Esophagus muscularis mucosa (tissue), 4 donors: ENCODE measurements around the gene SMIM44. TPM values are rescaled to one million over a fixed set of nuclear protein-coding genes. Genes with fewer than 3 reads are reported as not detected.

Experiments used
- DNase-seq: peaks from one replicate; pipeline ENCODE4 v3.0.0-alpha.2; 2017; ENCODE audit errors: extremely low spot score
- H3K27ac ChIP-seq, 4 donors: fragments of 200-600 bp; sonication (generic); replicated peaks in 1 of 4; 1 replicate in 3 of 4; 2 replicates in 1 of 4; pipeline ENCODE4 v1.5.1; 2016 to 2019; ENCODE audit warnings: mild to moderate bottlenecking in 1 of 4
- H3K27me3 ChIP-seq, 4 donors: fragments of 200-600 bp; sonication (generic); one replicate each; pipeline versions ENCODE4 v1.5.1 to v1.6.0; 2016 to 2019
- H3K36me3 ChIP-seq, 4 donors: fragments of 200-600 bp; sonication (generic); one replicate each; pipeline ENCODE4 v1.5.1; 2016 to 2019
- H3K4me1 ChIP-seq, 4 donors: fragments of 200-600 bp; sonication (generic); one replicate each; pipeline ENCODE4 v1.5.1; 2016 to 2019
- H3K4me3 ChIP-seq, 4 donors: fragments of 200-600 bp; sonication (generic); 1 replicate in 2 of 4; 2 replicates in 2 of 4; pipeline ENCODE4 v1.5.1; 2016 to 2019; ENCODE audit warnings: mild to moderate bottlenecking in 4 of 4, moderate library complexity in 1 of 4
- H3K9me3 ChIP-seq, 4 donors: fragments of 200-600 bp; sonication (generic); 1 replicate in 3 of 4; 2 replicates in 1 of 4; pipeline ENCODE4 v1.5.1; 2016 to 2019
- CTCF ChIP-seq, 3 experiments: fragments of 200-600 bp in 2 of 3; fragments of 450-650 bp in 1 of 3; sonication (generic) in 2 of 3; IDR thresholded peaks; one replicate each; pipeline ENCODE4 v1.5.1; 2017 to 2019; ENCODE audit warnings: antibody characterized with exemption in 3 of 3, mild to moderate bottlenecking in 2 of 3, moderate library complexity in 1 of 3
- EP300 ChIP-seq: sonication (generic); formaldehyde crosslinking; IDR thresholded peaks from one replicate; pipeline ENCODE4 v1.6.1; 2017; ENCODE audit warnings: antibody characterized with exemption
- POLR2A ChIP-seq: fragments of 450-650 bp; IDR thresholded peaks from one replicate; pipeline ENCODE4 v1.6.1; 2017; ENCODE audit warnings: antibody characterized with exemption, moderate library complexity, mild to moderate bottlenecking, low read depth
- POLR2AphosphoS5 ChIP-seq, 2 donors: sonication (generic); formaldehyde crosslinking; IDR thresholded peaks; one replicate each; pipeline ENCODE4 v1.6.1; 2017; ENCODE audit warnings: antibody characterized with exemption in 2 of 2
- WGBS: methylation state at CpG from one replicate; pipeline ENCODE4 v1.1.5; 2018; 5-methylcytosine and 5-hydroxymethylcytosine counted together
- intact Hi-C: fragments of 100-400 bp; cut with DNase I; formaldehyde crosslinking; loops from one replicate; pipeline ENCODE4 v1.15.1; 2023
- total RNA-seq, 4 donors: library from RNA; depleted of rRNA; stranded (reverse); fragments of >200 nt; gene quantifications; one replicate each; pipeline versions ENCODE4 v1.1.0 to v1.2.1, GENCODE V29; 2016

SMIM44 gene
- total RNA-seq, 4 donors from 2014 or later, result not detected

GRCh38 chr19:3506384-3507340, 23.4 kb upstream of the SMIM44 start:
- intact Hi-C loops, result no loop called here
- peak overlapping the region; percentile 88 to 100 (median 90) for H3K4me3 ChIP-seq

GRCh38 chr19:3505598-3506383, 22.6 kb upstream of the SMIM44 start, which contains the start of gene FZR1:
Gene FZR1 (plus strand): TSS chr19:3506311. CDS start chr19:3522990, 16,679 bp downstream.
- TF ChIP-seq POLR2A, result no peak
- TF ChIP-seq POLR2AphosphoS5 (IDR thresholded peaks at IDR 0.05), result peak; percentile 83 to 96
- TF ChIP-seq CTCF (IDR thresholded peaks at IDR 0.05), result peak in 1 of 3 experiments; percentile 15
- TF ChIP-seq EP300, result no peak
- no peaks in the 10 kb centered on the region for H3K9me3 ChIP-seq
- intact Hi-C loops, result no loop called here
- peak within 1 kb of the TSS; percentile 88 to 92 (median 89) for H3K27ac ChIP-seq
- H3K27me3 ChIP-seq, result no peaks in the 10 kb centered on the region
- WGBS, result 2% methylated on average over 38 of the region's 79 CpGs
- DNase-seq, result peak; percentile 99
- H3K4me3 ChIP-seq, result peak within 1 kb of the TSS; percentile 88 to 100 (median 90)
- peaks cover 23 to 54% (median 41%) of the 10 kb centered on the region in 4 donors for H3K4me1 ChIP-seq
- H3K36me3 ChIP-seq, result peaks cover 0 to 23% (median 14%) of the 10 kb centered on the region in 4 donors

More at GRCh38 chr19:3506384-3507340, 23.4 kb upstream of the SMIM44 start:
- Histone ChIP-seq H3K4me1 (peaks cover 23 to 58% (median 46%) of the 10 kb centered on the region in 4 donors), H3K27ac (peak overlapping the region; percentile 88 to 92 (median 89)), H3K36me3 (peaks cover 0 to 31% (median 21%) of the 10 kb centered on the region in 4 donors), H3K27me3 (no peaks in the 10 kb centered on the region), H3K9me3 (no peaks in the 10 kb centered on the region)
- 0% methylated on average over 29 of the region's 69 CpGs for WGBS
- TF ChIP-seq EP300 (no peak), POLR2A (no peak), CTCF (IDR thresholded peaks at IDR 0.05) (no peak)
- no peak for DNase-seq

- Histone ChIP-seq H3K9me3 (no peaks in the 10 kb centered on the region), H3K36me3 (peaks cover 0 to 13% (median 7%) of the 10 kb centered on the region in 4 donors), H3K27me3 (no peaks in the 10 kb centered on the region), H3K4me1 (peaks cover 25 to 49% (median 37%) of the 10 kb centered on the region in 4 donors), H3K27ac (no peak overlapping the region), H3K4me3 (no peak overlapping the region)
- intact Hi-C loops, result no loop called here
- 89% methylated on average over 5 of the region's 5 CpGs for WGBS
- DNase-seq, result no peak
- no peak for TF ChIP-seq POLR2AphosphoS5 (IDR thresholded peaks at IDR 0.05)
- TF ChIP-seq CTCF (IDR thresholded peaks at IDR 0.05), result no peak
- TF ChIP-seq POLR2A, result no peak
- no peak for TF ChIP-seq EP300
Measured at GRCh38 chr19:3504735-3505134, 21.5 kb upstream of the SMIM44 start.

- H3K9me3 ChIP-seq, result no peaks in the 10 kb centered on the region
- 89% methylated on average over 10 of the region's 13 CpGs for WGBS
- no peaks in the 10 kb centered on the region for H3K36me3 ChIP-seq
- peaks cover 26 to 44% (median 38%) of the 10 kb centered on the region in 4 donors for H3K4me1 ChIP-seq
- no peak overlapping the region for H3K4me3 ChIP-seq
- H3K27ac ChIP-seq, result no peak overlapping the region
- TF ChIP-seq POLR2A (no peak), CTCF (IDR thresholded peaks at IDR 0.05) (no peak), POLR2AphosphoS5 (IDR thresholded peaks at IDR 0.05) (no peak), EP300 (no peak)
- intact Hi-C loops, result no loop called here
- no peaks in the 10 kb centered on the region for H3K27me3 ChIP-seq
- DNase-seq, result no peak
Measured at GRCh38 chr19:3503036-3503572, 19.9 kb upstream of the SMIM44 start.
